NCI-H128 (cell line): ENCODE measurements around the gene ACLY.

ENCODE experiments used
- DNase-seq: peaks from one replicate; lab custom pipeline; 2025; ENCODE audit not compliant: unreplicated experiment; lab: John Stamatoyannopoulos, UW

Gene ACLY

GRCh38 chr17:41918314-41919164 is at the start of gene ACLY:
Gene ACLY, minus strand, starts transcription at chr17:41918951. Its CDS starts 5,078 bp downstream, at chr17:41913873.
- DNase-seq: peak; percentile 88

DNA sequence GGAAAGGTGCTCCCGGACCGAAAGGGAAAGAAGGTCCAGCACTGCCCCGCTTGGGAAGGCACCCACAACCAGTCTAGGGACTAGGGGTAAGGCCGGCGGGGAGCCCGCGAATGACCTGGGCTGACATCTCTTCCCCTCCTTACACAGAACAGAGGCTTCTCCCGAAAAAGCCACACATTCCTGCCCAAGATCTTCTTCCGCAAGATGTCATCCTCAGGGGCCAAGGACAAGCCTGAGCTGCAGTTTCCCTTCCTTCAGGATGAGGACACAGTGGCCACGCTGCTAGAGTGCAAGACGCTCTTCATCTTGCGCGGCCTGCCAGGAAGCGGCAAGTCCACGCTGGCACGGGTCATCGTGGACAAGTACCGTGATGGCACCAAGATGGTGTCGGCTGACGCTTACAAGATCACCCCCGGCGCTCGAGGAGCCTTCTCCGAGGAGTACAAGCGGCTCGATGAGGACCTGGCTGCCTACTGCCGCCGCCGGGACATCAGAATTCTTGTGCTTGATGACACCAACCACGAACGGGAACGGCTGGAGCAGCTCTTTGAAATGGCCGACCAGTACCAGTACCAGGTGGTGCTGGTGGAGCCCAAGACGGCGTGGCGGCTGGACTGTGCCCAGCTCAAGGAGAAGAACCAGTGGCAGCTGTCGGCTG is 49.3 kb upstream of the ACLY start:
- no peak for DNase-seq

GRCh38 chr17:41967141-41967920 is 48.6 kb upstream of the ACLY start:
- no peak for DNase-seq

DNA sequence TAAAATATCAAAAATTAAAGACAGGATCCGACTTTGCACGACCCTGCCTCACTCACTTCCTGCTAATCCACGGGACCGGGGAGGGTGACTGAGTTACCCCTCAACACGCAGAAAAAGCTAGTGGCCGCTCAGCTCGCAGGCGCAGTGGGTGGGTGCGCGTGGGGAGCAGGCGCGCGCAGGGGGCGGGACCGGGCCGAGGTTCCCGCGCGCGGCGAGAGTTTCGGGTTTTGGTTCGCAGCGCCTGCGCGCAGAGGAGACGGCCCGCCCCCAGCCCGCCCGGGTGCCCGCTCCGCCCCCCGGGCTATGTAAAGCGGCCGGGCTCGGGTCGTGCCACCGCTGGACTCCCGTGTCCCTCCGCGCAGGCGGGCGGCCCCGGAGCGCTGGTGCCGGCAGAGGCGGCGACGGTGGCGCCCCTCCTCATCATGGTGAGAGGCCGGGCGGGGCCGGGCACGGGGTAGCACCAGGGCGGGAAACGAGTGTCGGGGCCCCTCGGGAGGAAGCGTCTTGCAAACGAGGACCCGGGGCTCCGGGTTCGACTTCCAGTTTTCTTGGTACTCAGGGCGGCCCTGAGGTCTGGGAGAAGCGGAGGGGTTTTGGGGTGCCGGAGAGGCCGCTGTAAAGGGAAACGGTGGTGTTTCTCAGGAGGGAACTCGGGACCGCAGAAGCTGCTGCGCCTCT is 47.9 kb upstream of the ACLY start, which contains the start of gene CNP:
Gene CNP (plus strand): TSS at position 333 of the 678 bp plus-strand sequence. CDS start 90 bp downstream, at position 423.
- peak; percentile 68 for DNase-seq

GRCh38 chr17:41965694-41966462 is 47.1 kb upstream of the ACLY start:
- DNase-seq: peak; percentile 71

- DNase-seq: peak; percentile 17
Observed at GRCh38 chr17:41962768-41963434, 44.1 kb upstream of the ACLY start.

DNA sequence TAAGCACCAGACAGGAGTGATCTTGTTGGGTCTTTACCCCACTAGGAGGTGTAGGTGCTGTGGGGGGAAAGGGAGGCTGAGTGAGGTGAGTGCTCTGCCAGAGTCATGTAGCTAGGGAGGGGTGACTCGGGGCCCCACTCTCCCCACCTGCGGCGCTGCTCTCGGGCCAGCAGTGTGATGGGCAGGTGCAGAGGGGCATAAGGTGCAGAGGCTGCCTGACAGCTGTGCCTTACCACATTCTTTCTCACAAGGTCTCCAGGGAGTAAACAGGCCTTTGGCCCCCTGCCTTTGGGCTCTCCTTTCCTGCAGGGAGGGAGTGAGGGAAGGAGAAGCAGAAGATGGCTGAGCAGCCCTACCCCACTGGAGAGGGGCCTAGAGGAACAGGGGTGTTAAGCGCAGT is 43.4 kb upstream of the ACLY start:
- DNase-seq: no peak

GRCh38 chr17:41959336-41960095 is 40.8 kb upstream of the ACLY start:
- DNase-seq: no peak

GRCh38 chr17:41959030-41959335 is 40.2 kb upstream of the ACLY start:
- DNase-seq: no peak

- no peak for DNase-seq
Observed at GRCh38 chr17:41957869-41958439, 39.2 kb upstream of the ACLY start.

GRCh38 chr17:41957031-41957868 is 38.5 kb upstream of the ACLY start:
- DNase-seq: no peak

GRCh38 chr17:41956522-41956921 is 37.8 kb upstream of the ACLY start:
- no peak for DNase-seq

DNA sequence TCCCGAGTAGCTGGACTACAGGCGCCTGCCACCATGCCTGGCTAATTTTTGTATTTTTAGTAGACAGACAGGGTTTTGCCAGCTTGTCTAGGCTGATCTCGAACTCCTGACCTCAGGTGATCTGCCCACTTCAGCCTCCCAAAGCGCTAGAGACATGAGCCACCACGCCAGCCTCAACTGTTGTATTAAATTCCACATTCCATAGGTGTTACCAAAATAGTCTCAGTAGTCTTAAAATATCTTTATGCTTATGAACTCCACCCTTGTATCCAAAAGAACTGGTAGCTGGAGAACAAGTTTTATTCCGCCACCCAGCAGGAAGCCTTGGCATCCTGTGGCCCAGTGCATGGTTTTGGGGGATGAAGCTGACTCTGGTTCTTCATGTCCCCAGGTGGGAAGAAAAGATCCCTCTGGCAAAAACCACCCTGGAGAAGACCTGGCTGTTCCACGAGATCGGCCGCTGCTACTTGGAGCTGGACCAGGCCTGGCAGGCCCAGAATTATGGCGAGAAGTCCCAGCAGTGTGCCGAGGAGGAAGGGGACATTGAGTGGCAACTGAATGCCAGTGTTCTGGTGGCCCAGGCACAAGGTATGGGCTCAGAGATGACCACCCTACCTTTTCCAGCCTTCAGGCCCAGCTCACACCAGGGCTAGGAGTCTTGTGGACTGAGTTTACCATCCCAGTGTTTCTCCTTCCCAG is 30.2 kb upstream of the ACLY start:
- no peak for DNase-seq

DNA sequence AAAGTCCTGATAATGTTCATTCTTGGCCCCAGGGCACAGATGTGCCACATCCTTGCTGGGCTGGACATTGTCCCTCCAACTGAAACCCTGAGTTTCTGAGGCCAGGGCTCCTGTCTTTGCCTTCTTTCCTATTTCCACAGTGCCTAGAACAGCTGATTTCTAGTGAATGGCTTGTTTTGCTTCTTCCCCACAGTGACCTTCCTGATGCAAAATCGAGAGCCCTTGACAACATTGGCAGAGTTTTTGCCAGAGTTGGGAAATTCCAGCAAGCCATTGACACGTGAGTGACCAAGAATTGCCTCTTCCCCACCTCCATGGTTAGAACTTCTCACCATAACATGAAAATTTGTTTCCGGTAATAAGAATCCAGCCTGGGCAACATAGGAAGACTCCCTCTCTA is 26.2 kb upstream of the ACLY start:
- DNase-seq: no peak

GRCh38 chr17:41943492-41943891 is 24.7 kb upstream of the ACLY start:
- DNase-seq: no peak

- no peak for DNase-seq
Observed at GRCh38 chr17:41942626-41943373, 24.0 kb upstream of the ACLY start.

DNA sequence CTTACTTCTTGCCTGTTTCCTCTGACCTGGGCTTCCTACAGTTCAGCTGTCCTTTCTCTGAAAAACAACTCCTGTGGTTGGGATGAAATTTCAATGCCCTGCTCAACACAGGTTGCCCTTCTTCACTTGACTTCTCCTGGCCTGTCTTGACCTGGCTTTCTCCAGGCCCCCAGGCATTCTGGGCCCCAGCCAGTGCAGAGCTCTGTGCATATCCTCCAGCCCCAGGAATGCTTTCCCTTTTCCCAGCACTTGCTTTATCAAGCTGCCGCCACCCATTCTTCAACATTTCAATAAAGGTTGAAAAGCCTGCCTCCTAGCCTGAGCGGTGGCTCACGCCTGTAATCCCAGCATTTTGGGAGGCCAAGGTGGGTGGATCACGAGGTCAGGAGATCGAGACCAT is 22.4 kb upstream of the ACLY start:
- no peak for DNase-seq
